Measurements from ENCODE around the gene ADCY10. TPM values are rescaled to one million over a fixed set of nuclear protein-coding genes. Genes with fewer than 3 reads are reported as not detected.
"Not testable (repeated sequence)": the region's sequence is repeated elsewhere in the genome, so short reads cannot be mapped to it uniquely, and the experiment has no call there.

Gene ADCY10
- total and polyA plus RNA-seq, 2 of the 8 experiments (the other 6 are each of a cell fraction or from before 2014, with no cell fraction given): 0.02 TPM; not detected in 1

GRCh38 chr1:167863921-167864279 lies 50.0 kb downstream of the ADCY10 start (continued):
- TF ChIP-seq CTCF (IDR thresholded peaks at IDR 0.05; ENCODE audit: control extremely low read depth in 1 of 3, insufficient read depth in 1 of 3, low read depth in 1 of 3, low read length in 3 of 3): no peak
- TF ChIP-seq RXRA (IDR thresholded peaks at IDR 0.05; ENCODE audit: insufficient read depth, low read depth, low read length): no peak
- TF ChIP-seq ATF3 (IDR thresholded peaks at IDR 0.05; ENCODE audit: insufficient read depth, low read depth, low read length): no peak
- TF ChIP-seq GABPA (IDR thresholded peaks at IDR 0.05; ENCODE audit: borderline replicate concordance, insufficient read depth, low read length): no peak

GRCh38 chr1:167863191-167863920 lies 50.6 kb downstream of the ADCY10 start:
- H2BK20ac ChIP-seq (ENCODE audit: low read length); H3K18ac ChIP-seq (ENCODE audit: extremely low read depth, low read length); H2BK12ac ChIP-seq (ENCODE audit: low read depth, low read length); H3K27ac ChIP-seq (ENCODE audit: low read depth, low read length); H3K4me1 ChIP-seq (replicated peaks in 1 of 4; ENCODE audit: control insufficient read depth in 3 of 4, insufficient read depth in 4 of 4, low read length in 3 of 4); H3K79me1 ChIP-seq (ENCODE audit: low read depth, low read length); H3K4ac ChIP-seq (replicated peaks; ENCODE audit: insufficient read length, low read depth, low read length); H3K23me2 ChIP-seq (ENCODE audit: low read depth, low read length); H4K8ac ChIP-seq (ENCODE audit: extremely low read depth, insufficient read depth, low read length); FAIRE-seq; H3K23ac ChIP-seq (ENCODE audit: insufficient read length); H4K91ac ChIP-seq (replicated peaks; ENCODE audit: insufficient read length, low read length); H3K36me3 ChIP-seq (ENCODE audit: control insufficient read depth in 2 of 4, insufficient read depth in 4 of 4, low read length in 3 of 4); H3K4me2 ChIP-seq (ENCODE audit: insufficient read depth in 1 of 2, low read depth in 2 of 2, low read length in 2 of 2); DNase-seq (ENCODE audit: low read depth in 1 of 2, low spot score in 2 of 2); POLR2A ChIA-PET (ENCODE audit: partially characterized antibody); H2AFZ ChIP-seq (ENCODE audit: low read length); H3K27me3 ChIP-seq (replicated peaks in 1 of 4; ENCODE audit: control insufficient read depth in 3 of 4, extremely low read depth in 1 of 4, insufficient read depth in 3 of 4, low read length in 3 of 4); H2BK15ac ChIP-seq (ENCODE audit: low read length); H3K4me3 ChIP-seq (ENCODE audit: extremely low read depth in 1 of 4, insufficient read depth in 2 of 4, low read depth in 3 of 4, low read length in 4 of 4); H4K5ac ChIP-seq (ENCODE audit: insufficient read length, low read depth, low read length); H2AK5ac ChIP-seq (ENCODE audit: low read depth, low read length); H3K56ac ChIP-seq (replicated peaks; ENCODE audit: insufficient read length, low read depth, low read length); H3K14ac ChIP-seq (ENCODE audit: insufficient read length); H2BK120ac ChIP-seq (replicated peaks; ENCODE audit: low read depth, low read length); H3K79me2 ChIP-seq (ENCODE audit: control insufficient read depth in 1 of 2, insufficient read depth in 2 of 2, low read length in 2 of 2); CTCF ChIA-PET (ENCODE audit: partially characterized antibody); H2BK5ac ChIP-seq (ENCODE audit: low read depth, low read length); H3K9ac ChIP-seq (replicated peaks in 1 of 4; ENCODE audit: extremely low read depth in 1 of 4, low read depth in 3 of 4, low read length in 3 of 4); H4K20me1 ChIP-seq (replicated peaks in 1 of 2; ENCODE audit: control insufficient read depth in 1 of 2, insufficient read depth in 2 of 2, low read length in 2 of 2): not testable (repeated sequence)
- H3K9me3 ChIP-seq (ENCODE audit: insufficient read depth in 2 of 2, low read depth in 1 of 2, low read length in 1 of 2): peaks cover 8 to 11% of the 10 kb centered on the region in 2 experiments
- 88% methylated on average over 26 of the region's 26 CpGs; no CpG with 5 or more reads in 1 of the 2 experiments for WGBS, 2 experiments (ENCODE audit: extremely low coverage in 1 of 2, insufficient coverage in 1 of 2, insufficient read length in 1 of 2, insufficient replicate concordance in 2 of 2, low coverage in 1 of 2, low lambda C conversion rate in 2 of 2, missing lambda C conversion rate in 1 of 2)
